KMS-11 (cell line): ENCODE data around the gene TNFRSF6B.

Experiments used
- H2AFZ ChIP-seq: fragments of 200-600 bp; sonication (generic); 2 replicates; pipeline ENCODE4 v1.6.1; 2016; ENCODE audit warnings: antibody characterized with exemption, mixed run types, low read depth
- H3K27ac ChIP-seq: fragments of 200-600 bp; sonication (generic); 2 replicates; pipeline ENCODE4 v1.6.1; 2016; ENCODE audit warnings: mild to moderate bottlenecking, mixed run types
- H3K27me3 ChIP-seq: fragments of 200-600 bp; sonication (generic); 2 replicates; pipeline ENCODE4 v1.6.1; 2017; ENCODE audit warnings: mild to moderate bottlenecking, low read depth, mixed run types, moderate library complexity; ENCODE audit not compliant: insufficient read depth
- H3K36me3 ChIP-seq: fragments of 200-600 bp; sonication (generic); 2 replicates; pipeline ENCODE4 v1.6.1; 2017; ENCODE audit warnings: mild to moderate bottlenecking, mixed run types; ENCODE audit not compliant: insufficient read depth
- H3K4me1 ChIP-seq: fragments of 200-600 bp; sonication (generic); 2 replicates; pipeline ENCODE4 v1.6.1; 2016; ENCODE audit warnings: mild to moderate bottlenecking, low read depth, mixed run types; ENCODE audit not compliant: poor library complexity, severe bottlenecking
- H3K4me2 ChIP-seq: fragments of 200-600 bp; sonication (generic); 2 replicates; pipeline ENCODE4 v1.7.0; 2016; ENCODE audit warnings: mild to moderate bottlenecking, mixed run types
- H3K4me3 ChIP-seq: fragments of 200-600 bp; sonication (generic); IDR thresholded peaks from 2 replicates; pipeline ENCODE4 v1.6.1; 2017; ENCODE audit warnings: low read depth, low read length, mixed read lengths; ENCODE audit not compliant: insufficient read depth
- H3K79me2 ChIP-seq: fragments of 200-600 bp; sonication (generic); 2 replicates; pipeline ENCODE4 v1.6.1; 2016; ENCODE audit warnings: low read depth, mixed run types; ENCODE audit not compliant: insufficient read depth
- H3K9ac ChIP-seq: fragments of 200-600 bp; sonication (generic); 2 replicates; pipeline ENCODE4 v1.6.1; 2016; ENCODE audit warnings: mild to moderate bottlenecking, mixed run types
- H4K20me1 ChIP-seq: fragments of 200-600 bp; sonication (generic); 2 replicates; pipeline ENCODE4 v1.6.1; 2016; ENCODE audit warnings: mild to moderate bottlenecking, mixed run types; ENCODE audit not compliant: insufficient read depth
- TF ChIP-seq, protein P1 (sequence below): fragments of 200-600 bp; sonication (generic); conservative IDR thresholded peaks from 2 replicates; pipeline ENCODE4 v1.6.1; 2017; ENCODE audit warnings: low read depth, mild to moderate bottlenecking, antibody characterized with exemption, low read length, moderate library complexity, mixed read lengths

The TNFRSF6B gene

GRCh38 chr20:63744158-63744557 is 47.7 kb downstream of the TNFRSF6B start:
- H3K4me1 ChIP-seq: peaks cover 6% of the 10 kb centered on the region
- H3K27ac ChIP-seq: no peak overlapping the region
- TF ChIP-seq, protein P1, sequence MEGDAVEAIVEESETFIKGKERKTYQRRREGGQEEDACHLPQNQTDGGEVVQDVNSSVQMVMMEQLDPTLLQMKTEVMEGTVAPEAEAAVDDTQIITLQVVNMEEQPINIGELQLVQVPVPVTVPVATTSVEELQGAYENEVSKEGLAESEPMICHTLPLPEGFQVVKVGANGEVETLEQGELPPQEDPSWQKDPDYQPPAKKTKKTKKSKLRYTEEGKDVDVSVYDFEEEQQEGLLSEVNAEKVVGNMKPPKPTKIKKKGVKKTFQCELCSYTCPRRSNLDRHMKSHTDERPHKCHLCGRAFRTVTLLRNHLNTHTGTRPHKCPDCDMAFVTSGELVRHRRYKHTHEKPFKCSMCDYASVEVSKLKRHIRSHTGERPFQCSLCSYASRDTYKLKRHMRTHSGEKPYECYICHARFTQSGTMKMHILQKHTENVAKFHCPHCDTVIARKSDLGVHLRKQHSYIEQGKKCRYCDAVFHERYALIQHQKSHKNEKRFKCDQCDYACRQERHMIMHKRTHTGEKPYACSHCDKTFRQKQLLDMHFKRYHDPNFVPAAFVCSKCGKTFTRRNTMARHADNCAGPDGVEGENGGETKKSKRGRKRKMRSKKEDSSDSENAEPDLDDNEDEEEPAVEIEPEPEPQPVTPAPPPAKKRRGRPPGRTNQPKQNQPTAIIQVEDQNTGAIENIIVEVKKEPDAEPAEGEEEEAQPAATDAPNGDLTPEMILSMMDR: no peak
- no peaks in the 10 kb centered on the region for H3K36me3 ChIP-seq
- no peak overlapping the region for H3K4me2 ChIP-seq
- no peaks in the 10 kb centered on the region for H3K79me2 ChIP-seq
- H3K9ac ChIP-seq: no peak overlapping the region
- H3K4me3 ChIP-seq: no peak overlapping the region
- peaks cover 13% of the 10 kb centered on the region; the same call in 1 of the 2 replicates for H3K27me3 ChIP-seq
- H2AFZ ChIP-seq: no peak overlapping the region
- H4K20me1 ChIP-seq: no peaks in the 10 kb centered on the region

- Histone ChIP-seq H3K4me3 (no peak overlapping the region), H4K20me1 (no peaks in the 10 kb centered on the region), H2AFZ (no peak overlapping the region), H3K4me1 (peaks cover 5% of the 10 kb centered on the region), H3K4me2 (no peak overlapping the region), H3K36me3 (no peaks in the 10 kb centered on the region), H3K79me2 (no peaks in the 10 kb centered on the region), H3K27ac (no peak overlapping the region), H3K9ac (no peak overlapping the region), H3K27me3 (peaks cover 18% of the 10 kb centered on the region; the same call in 1 of the 2 replicates)
- TF ChIP-seq, protein P1: no peak
Measured at GRCh38 chr20:63744574-63745423, 48.3 kb downstream of the TNFRSF6B start.

- Histone ChIP-seq H2AFZ (no peak overlapping the region), H3K79me2 (no peaks in the 10 kb centered on the region), H3K27ac (no peak overlapping the region), H3K36me3 (no peaks in the 10 kb centered on the region), H3K27me3 (peaks cover 24% of the 10 kb centered on the region; the same call in 1 of the 2 replicates), H3K4me1 (peaks cover 4% of the 10 kb centered on the region), H3K9ac (no peak overlapping the region), H3K4me3 (no peak overlapping the region), H4K20me1 (no peaks in the 10 kb centered on the region), H3K4me2 (no peak overlapping the region)
- TF ChIP-seq, protein P1: no peak
Measured at GRCh38 chr20:63745424-63745805, 49.0 kb downstream of the TNFRSF6B start.

- Histone ChIP-seq H3K4me1 (no peaks in the 10 kb centered on the region), H3K4me2 (no peak overlapping the region), H2AFZ (no peak overlapping the region), H3K9ac (no peak overlapping the region), H3K79me2 (no peaks in the 10 kb centered on the region), H3K4me3 (no peak overlapping the region), H4K20me1 (no peaks in the 10 kb centered on the region), H3K27ac (no peak overlapping the region), H3K27me3 (peaks cover 29% of the 10 kb centered on the region; the same call in 1 of the 2 replicates), H3K36me3 (no peaks in the 10 kb centered on the region)
- TF ChIP-seq, protein P1: no peak
Measured at GRCh38 chr20:63745961-63746731, 49.7 kb downstream of the TNFRSF6B start.
